Parathyroid adenoma (tissue), 2 donors: ENCODE data around the gene CEP170B.
A peak's percentile ranks its signal among the peaks of the same experiment; 100 is the strongest.

Experiments used
- H2AFZ ChIP-seq: fragments of 300-600 bp; sonication (generic); one replicate; pipeline ENCODE4 v1.7.0; 2017; ENCODE audit warnings: antibody characterized with exemption, mild to moderate bottlenecking
- H3K27ac ChIP-seq: fragments of 300-600 bp; sonication (generic); one replicate; pipeline ENCODE4 v1.7.0; 2017
- H3K27me3 ChIP-seq: fragments of 300-600 bp; sonication (generic); one replicate; pipeline ENCODE4 v1.7.0; 2017; ENCODE audit warnings: low read length; ENCODE audit not compliant: control insufficient read depth, insufficient read depth
- H3K36me3 ChIP-seq: fragments of 300-600 bp; sonication (generic); one replicate; pipeline ENCODE4 v1.7.0; 2017; ENCODE audit warnings: low read length; ENCODE audit not compliant: control insufficient read depth, insufficient read depth
- H3K4me1 ChIP-seq: fragments of 300-600 bp; sonication (generic); one replicate; pipeline ENCODE4 v1.7.0; 2017; ENCODE audit warnings: control low read depth
- H3K4me2 ChIP-seq: fragments of 300-600 bp; sonication (generic); one replicate; pipeline ENCODE4 v1.7.0; 2017; ENCODE audit warnings: low read length
- H3K4me3 ChIP-seq: fragments of 300-600 bp; sonication (generic); one replicate; pipeline ENCODE4 v1.7.0; 2017; ENCODE audit warnings: low read depth, low read length
- H3K79me2 ChIP-seq: fragments of 300-600 bp; sonication (generic); one replicate; pipeline ENCODE4 v1.7.0; 2017; ENCODE audit warnings: control low read depth
- H3K9ac ChIP-seq: fragments of 300-600 bp; sonication (generic); one replicate; pipeline ENCODE4 v1.7.0; 2017; ENCODE audit warnings: mild to moderate bottlenecking
- H3K9me3 ChIP-seq: fragments of 300-600 bp; sonication (generic); one replicate; pipeline ENCODE4 v1.7.0; 2017; ENCODE audit warnings: low read length; ENCODE audit not compliant: control insufficient read depth
- CTCF ChIP-seq: fragments of 300-600 bp; sonication (generic); IDR thresholded peaks from one replicate; pipeline ENCODE4 v1.7.0; 2017; ENCODE audit warnings: antibody characterized with exemption, mild to moderate bottlenecking
- donor health status: primary hyperparathyroidism.

The CEP170B gene

DNA sequence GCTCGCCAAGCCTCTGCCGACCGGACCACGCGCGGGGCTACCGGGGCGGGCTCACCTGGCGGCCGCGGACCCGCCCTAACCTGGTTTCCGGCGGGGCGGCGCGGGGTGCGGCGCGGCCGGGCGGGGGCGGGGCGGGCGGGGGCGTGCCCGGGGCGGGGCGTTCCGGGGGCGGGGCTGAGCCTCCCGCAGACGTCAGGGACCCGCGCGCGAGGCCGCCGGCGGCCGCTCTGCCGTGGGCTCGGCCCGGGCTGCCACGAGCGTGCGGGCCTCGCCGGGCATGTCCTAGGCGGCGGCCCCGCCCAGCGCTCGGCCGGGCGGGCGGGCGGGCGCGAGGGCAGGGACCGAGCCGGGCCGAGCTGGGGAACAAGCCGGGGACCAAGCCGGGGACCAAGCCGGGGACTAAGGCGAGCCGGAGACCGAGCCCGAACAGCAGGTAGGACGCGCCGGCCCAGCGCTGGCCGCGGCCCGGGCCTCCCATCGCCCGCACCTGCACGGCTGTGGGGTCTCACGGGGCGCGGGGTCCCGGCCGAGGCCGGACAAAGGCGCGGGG, at the start of gene CEP170B:
Gene CEP170B, plus strand, starts transcription at position 188 of the 550 bp plus-strand sequence. CDS start 3,183 bp downstream, outside the sequence.
- Histone ChIP-seq H3K36me3 (no peaks in the 10 kb centered on the region), H3K4me3 (peak within 1 kb of the TSS; percentile 79), H3K27ac (peak within 1 kb of the TSS; percentile 84), H3K4me2 (peak within 1 kb of the TSS; percentile 96), H3K27me3 (no peaks in the 10 kb centered on the region), H3K9ac (peak within 1 kb of the TSS; percentile 61), H3K4me1 (no peaks in the 10 kb centered on the region), H2AFZ (peak within 1 kb of the TSS; percentile 84), H3K9me3 (no peaks in the 10 kb centered on the region), H3K79me2 (peaks cover 38% of the 10 kb centered on the region)
- TF ChIP-seq CTCF: no peak

GRCh38 chr14:104816616-104816884, 48.5 kb upstream of the CEP170B start:
- Histone ChIP-seq H3K9me3 (no peaks in the 10 kb centered on the region), H3K36me3 (no peaks in the 10 kb centered on the region), H3K4me1 (peaks cover 7% of the 10 kb centered on the region), H3K4me2 (peak overlapping the region; percentile 67), H2AFZ (peak overlapping the region; percentile 94), H3K27ac (peak overlapping the region; percentile 78), H3K4me3 (peak overlapping the region; percentile 62), H3K27me3 (no peaks in the 10 kb centered on the region), H3K79me2 (no peaks in the 10 kb centered on the region), H3K9ac (peak overlapping the region; percentile 79)
- peak; percentile 2 for TF ChIP-seq CTCF

DNA sequence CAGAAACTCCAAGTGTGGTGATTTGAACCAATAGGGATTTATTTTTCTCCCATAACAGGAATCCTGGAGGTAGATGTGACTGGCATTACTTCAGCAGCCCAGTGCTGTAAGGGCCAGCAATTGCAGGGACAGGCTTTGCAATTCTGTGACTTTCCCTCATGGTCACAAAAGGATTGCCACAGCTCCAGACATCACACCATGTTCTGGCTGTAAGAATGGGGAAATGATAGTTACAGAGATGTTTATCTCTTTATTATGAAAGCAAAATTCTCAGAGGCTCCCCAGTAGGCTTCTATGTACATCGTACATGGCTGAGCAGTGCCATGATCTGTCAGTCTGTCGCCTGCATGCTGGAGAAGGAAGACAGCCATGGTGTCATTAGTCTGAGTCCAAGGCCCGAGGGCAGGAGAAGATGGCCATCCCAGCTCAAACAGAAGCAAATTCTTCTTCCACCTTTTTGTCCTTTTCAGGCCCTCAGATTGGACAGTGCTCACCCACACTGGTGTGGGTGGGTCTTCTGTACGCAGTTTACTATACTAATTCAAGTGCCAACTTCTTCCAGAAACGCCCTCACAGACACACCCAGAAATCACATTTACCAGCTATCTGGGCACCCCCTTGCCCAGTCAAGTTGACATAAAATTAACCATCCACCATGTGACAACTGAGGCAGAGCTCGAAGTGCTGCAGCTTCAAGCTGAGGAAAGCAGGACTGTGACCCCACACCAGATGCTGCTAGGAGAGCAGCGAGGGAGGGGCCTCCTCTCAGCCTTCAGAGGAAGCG, 46.9 kb upstream of the CEP170B start:
- no peak overlapping the region for H2AFZ ChIP-seq
- no peaks in the 10 kb centered on the region for H3K9me3 ChIP-seq
- H3K27ac ChIP-seq: no peak overlapping the region
- no peak for TF ChIP-seq CTCF
- peaks cover 7% of the 10 kb centered on the region for H3K4me1 ChIP-seq
- H3K79me2 ChIP-seq: no peaks in the 10 kb centered on the region
- no peaks in the 10 kb centered on the region for H3K27me3 ChIP-seq
- H3K9ac ChIP-seq: no peak overlapping the region
- H3K36me3 ChIP-seq: no peaks in the 10 kb centered on the region
- H3K4me3 ChIP-seq: no peak overlapping the region
- no peak overlapping the region for H3K4me2 ChIP-seq

DNA sequence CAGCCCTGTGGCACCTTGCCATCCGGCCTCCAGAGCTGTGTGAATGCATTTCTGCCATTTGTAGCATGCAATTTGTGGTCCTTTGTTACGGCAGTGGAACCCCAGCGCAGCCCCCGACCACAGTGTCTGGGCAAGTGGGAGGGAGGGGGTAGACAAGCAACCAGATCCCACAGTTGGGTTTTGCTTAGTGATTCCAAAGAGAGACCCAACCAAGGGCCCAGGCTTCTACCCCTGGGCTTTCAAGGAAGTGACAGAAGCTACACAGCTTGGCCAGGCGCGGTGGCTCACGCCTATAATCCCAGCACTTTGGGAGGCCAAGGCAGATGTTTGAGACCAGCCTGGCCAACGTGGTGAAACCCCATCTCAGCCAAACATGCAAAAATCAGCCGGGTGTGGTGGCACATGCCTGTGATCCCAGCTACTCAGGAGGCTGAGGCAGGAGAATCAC, 46.3 kb upstream of the CEP170B start:
- Histone ChIP-seq H3K4me2 (no peak overlapping the region), H3K4me1 (peaks cover 7% of the 10 kb centered on the region), H3K9me3 (no peaks in the 10 kb centered on the region), H3K79me2 (no peaks in the 10 kb centered on the region), H3K36me3 (no peaks in the 10 kb centered on the region), H3K27ac (no peak overlapping the region), H3K27me3 (no peaks in the 10 kb centered on the region), H3K4me3 (no peak overlapping the region), H3K9ac (no peak overlapping the region), H2AFZ (no peak overlapping the region)
- TF ChIP-seq CTCF: no peak
